Stomach (tissue), 9 donors: ENCODE measurements around the gene AP2A1. TPM values are rescaled to one million over a fixed set of nuclear protein-coding genes. Genes with fewer than 3 reads are reported as not detected.
A peak's percentile ranks its signal among the peaks of the same experiment; 100 is the strongest.
"Not testable (repeated sequence)": the region's sequence is repeated elsewhere in the genome, so short reads cannot be mapped to it uniquely, and the experiment has no call there.

Source experiments
- DNase-seq, 2 donors: peaks; one replicate each; pipeline versions ENCODE4 v3.0.0 to v3.0.0-alpha.2; 2013 to 2019
- H3K27ac ChIP-seq, 5 donors: fragments of 200-600 bp in 4 of 5; sonication (generic) in 4 of 5; one replicate each; pipeline ENCODE4 v1.5.1; 2013 to 2019; ENCODE audit warnings: mild to moderate bottlenecking in 1 of 5, moderate library complexity in 1 of 5
- H3K27me3 ChIP-seq, 3 donors: fragments of 200-600 bp; sonication (generic); one replicate each; pipeline ENCODE4 v1.5.1; 2017 to 2019; ENCODE audit warnings: mixed run types in 1 of 3
- H3K36me3 ChIP-seq, 4 donors: fragments of 200-600 bp; sonication (generic); 1 replicate in 3 of 4; 2 replicates in 1 of 4; pipeline ENCODE4 v1.5.1; 2016 to 2019
- H3K4me1 ChIP-seq, 4 donors: fragments of 200-600 bp; sonication (generic); one replicate each; pipeline ENCODE4 v1.5.1; 2016 to 2019
- H3K4me3 ChIP-seq, 4 donors: fragments of 200-600 bp; sonication (generic) in 3 of 4; one replicate each; pipeline ENCODE4 v1.5.1; 2016 to 2019; ENCODE audit warnings: mild to moderate bottlenecking in 1 of 4
- H3K9me3 ChIP-seq, 4 donors: fragments of 200-600 bp; sonication (generic); one replicate each; pipeline ENCODE4 v1.5.1; 2016 to 2019
- EP300 ChIP-seq: sonication (generic); formaldehyde crosslinking; IDR thresholded peaks from one replicate; pipeline ENCODE4 v1.6.1; 2017; ENCODE audit warnings: antibody characterized with exemption
- POLR2A ChIP-seq, 4 donors: fragments of 450-650 bp; IDR thresholded peaks; one replicate each; pipeline ENCODE4 v1.6.1; 2016; ENCODE audit warnings: antibody characterized with exemption in 4 of 4, control low read depth in 2 of 4, mild to moderate bottlenecking in 1 of 4, moderate library complexity in 1 of 4
- POLR2AphosphoS5 ChIP-seq, 3 donors: sonication (generic); formaldehyde crosslinking; IDR thresholded peaks; one replicate each; pipeline ENCODE4 v1.6.1; 2016; ENCODE audit warnings: antibody characterized with exemption in 3 of 3
- WGBS, 5 donors: extraction: QIAGEN DNeasy Blood & Tissue Kit in 3 of 5; methylation state at CpG; one replicate each; pipeline versions ENCODE4 v1.1.5 to v1.1.7; 2013 to 2018; 5-methylcytosine and 5-hydroxymethylcytosine counted together
- intact Hi-C: fragments of 100-400 bp; cut with DNase I; formaldehyde crosslinking; loops from one replicate; pipeline ENCODE4 v1.15.1; 2023; ENCODE audit warnings: low total_unique reads
- polyA plus RNA-seq, 3 donors: library from polyadenylated mRNA; stranded (reverse); fragments of 200-250 nt; gene quantifications; one replicate each; pipeline ENCODE4 v1.2.3, GENCODE V29; 2013
- total RNA-seq, 5 donors: library from RNA; depleted of rRNA; stranded (reverse); fragments of >200 nt; gene quantifications; one replicate each; pipeline versions ENCODE4 v1.1.0 to v1.2.3, GENCODE V29; 2014 to 2016
- TF ChIP-seq, protein P1 (sequence below), 7 experiments: fragments of 450-650 bp in 4 of 7; fragments of 200-600 bp in 3 of 7; sonication (generic) in 3 of 7; IDR thresholded peaks; one replicate each; pipeline ENCODE4 v1.5.1; 2016 to 2019; ENCODE audit warnings: antibody characterized with exemption in 7 of 7, control low read depth in 2 of 7, mild to moderate bottlenecking in 1 of 7
- donor health status: healthy with polysubstance abuse.
- donor health status: Bipolar disorder and iron deficiency.
- donor health status: healthy.

AP2A1 gene
- total and polyA plus RNA-seq, 8 donors: 19.8 to 177 (median 29.2) TPM

DNA sequence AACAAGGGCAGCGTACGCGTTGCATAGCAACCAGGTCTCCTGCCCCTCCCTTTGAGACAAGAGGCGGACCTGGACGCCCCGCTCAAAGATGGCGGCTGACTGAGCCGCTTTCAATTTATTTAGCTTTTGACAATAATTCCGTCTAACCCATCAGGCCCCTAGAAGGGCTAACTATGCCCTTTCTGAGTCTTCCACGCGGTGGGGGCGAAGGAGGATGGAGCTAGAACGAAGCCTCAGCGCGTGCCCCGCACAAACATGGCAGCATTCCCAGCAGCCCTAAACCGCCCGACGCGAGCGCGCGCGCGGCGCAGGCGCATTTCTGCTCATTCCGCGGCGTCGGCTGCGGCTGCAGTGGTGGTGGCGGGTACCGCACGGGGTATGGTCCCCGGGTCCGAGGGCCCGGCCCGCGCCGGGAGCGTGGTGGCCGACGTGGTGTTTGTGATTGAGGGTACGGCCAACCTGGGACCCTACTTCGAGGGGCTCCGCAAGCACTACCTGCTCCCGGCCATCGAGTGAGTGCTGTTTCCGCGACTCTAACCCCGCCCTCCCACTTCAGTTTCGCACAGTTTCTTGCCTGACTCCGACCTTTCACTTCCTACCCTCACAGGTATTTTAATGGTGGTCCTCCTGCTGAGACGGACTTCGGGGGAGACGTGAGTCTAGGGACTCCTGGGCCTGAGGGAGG is 51.3 kb downstream of the AP2A1 start, which contains the start of gene MED25:
MED25 (plus strand) TSS at position 326 of the 685 bp plus-strand sequence; CDS start at position 379, 53 bp downstream.
- peak within 1 kb of the TSS; percentile 69 to 88 (median 78) for H3K4me3 ChIP-seq
- H3K4me1 ChIP-seq: peaks cover 28 to 48% (median 40%) of the 10 kb centered on the region in 4 donors
- H3K36me3 ChIP-seq: peaks cover 2 to 22% (median 18%) of the 10 kb centered on the region in 4 donors
- peak within 1 kb of the TSS; percentile 90 to 97 (median 94) for H3K27ac ChIP-seq
- peak; percentile 86 to 97 for DNase-seq
- peak in 1 of 4 donors; percentile 62 for TF ChIP-seq POLR2A (IDR thresholded peaks at IDR 0.05)
- TF ChIP-seq, protein P1, sequence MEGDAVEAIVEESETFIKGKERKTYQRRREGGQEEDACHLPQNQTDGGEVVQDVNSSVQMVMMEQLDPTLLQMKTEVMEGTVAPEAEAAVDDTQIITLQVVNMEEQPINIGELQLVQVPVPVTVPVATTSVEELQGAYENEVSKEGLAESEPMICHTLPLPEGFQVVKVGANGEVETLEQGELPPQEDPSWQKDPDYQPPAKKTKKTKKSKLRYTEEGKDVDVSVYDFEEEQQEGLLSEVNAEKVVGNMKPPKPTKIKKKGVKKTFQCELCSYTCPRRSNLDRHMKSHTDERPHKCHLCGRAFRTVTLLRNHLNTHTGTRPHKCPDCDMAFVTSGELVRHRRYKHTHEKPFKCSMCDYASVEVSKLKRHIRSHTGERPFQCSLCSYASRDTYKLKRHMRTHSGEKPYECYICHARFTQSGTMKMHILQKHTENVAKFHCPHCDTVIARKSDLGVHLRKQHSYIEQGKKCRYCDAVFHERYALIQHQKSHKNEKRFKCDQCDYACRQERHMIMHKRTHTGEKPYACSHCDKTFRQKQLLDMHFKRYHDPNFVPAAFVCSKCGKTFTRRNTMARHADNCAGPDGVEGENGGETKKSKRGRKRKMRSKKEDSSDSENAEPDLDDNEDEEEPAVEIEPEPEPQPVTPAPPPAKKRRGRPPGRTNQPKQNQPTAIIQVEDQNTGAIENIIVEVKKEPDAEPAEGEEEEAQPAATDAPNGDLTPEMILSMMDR (IDR thresholded peaks at IDR 0.05): peak in 5 of 7 experiments; percentile 11 to 50 (median 32)
- no peak for TF ChIP-seq EP300
- peak; percentile 69 to 92 (median 77) for TF ChIP-seq POLR2AphosphoS5 (IDR thresholded peaks at IDR 0.05)
- 0 to 2% (median 0%) methylated on average over 24 to 57 of the region's 57 CpGs for WGBS, 5 donors
- H3K9me3 ChIP-seq: no peaks in the 10 kb centered on the region
- intact Hi-C loops: no loop called here
- H3K27me3 ChIP-seq: no peaks in the 10 kb centered on the region

DNA sequence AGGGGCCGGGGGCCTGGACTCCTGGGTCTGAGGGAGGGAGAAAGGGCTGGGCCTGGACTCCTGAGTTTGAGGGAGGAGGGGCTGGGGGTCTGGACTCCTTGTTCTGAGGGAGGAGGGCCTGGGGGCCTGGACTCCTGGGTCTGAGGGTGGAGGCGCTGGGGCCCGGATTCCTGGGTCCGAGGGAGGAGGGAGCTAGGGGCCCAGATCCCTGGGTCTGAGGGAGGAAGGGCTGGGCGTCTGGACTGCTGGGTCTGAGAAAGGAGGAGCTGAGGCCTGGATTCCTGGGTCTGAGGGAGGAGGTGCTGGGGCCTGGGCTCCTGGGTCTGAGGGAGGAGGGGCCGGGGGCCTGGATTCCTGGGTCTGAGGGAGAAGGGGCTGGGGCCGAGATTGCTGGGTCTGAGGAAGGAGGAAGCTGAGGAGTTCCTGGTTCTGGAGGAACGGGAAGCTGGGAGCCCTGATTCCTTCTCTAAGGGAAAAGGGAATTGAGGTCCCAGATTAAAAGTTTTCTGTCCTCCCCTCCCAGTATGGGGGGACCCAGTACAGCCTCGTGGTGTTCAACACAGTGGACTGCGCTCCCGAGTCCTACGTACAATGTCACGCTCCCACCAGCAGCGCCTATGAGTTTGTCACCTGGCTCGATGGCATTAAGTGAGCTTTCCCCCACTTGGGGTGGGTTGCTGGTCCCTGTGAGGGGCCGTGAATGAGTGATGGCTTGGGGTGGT is 52.0 kb downstream of the AP2A1 start:
- Histone ChIP-seq H3K27ac (peak overlapping the region; percentile 90 to 97 (median 94)), H3K36me3 (peaks cover 9 to 29% (median 25%) of the 10 kb centered on the region in 4 donors), H3K9me3 (no peaks in the 10 kb centered on the region), H3K4me3 (peak overlapping the region; percentile 69 to 88 (median 78)), H3K27me3 (no peaks in the 10 kb centered on the region), H3K4me1 (peaks cover 28 to 46% (median 40%) of the 10 kb centered on the region in 4 donors)
- TF ChIP-seq, protein P1 (IDR thresholded peaks at IDR 0.05): no peak
- TF ChIP-seq POLR2A (IDR thresholded peaks at IDR 0.05) (no peak), POLR2AphosphoS5 (IDR thresholded peaks at IDR 0.05) (no peak)
- WGBS, 5 donors: 17 to 28% (median 19%) methylated on average over 15 to 16 of the region's 16 CpGs
- intact Hi-C loops: no loop called here
- no peak for DNase-seq

GRCh38 chr19:49819452-49820115 is 52.8 kb downstream of the AP2A1 start:
- Histone ChIP-seq H3K27ac (peak overlapping the region; percentile 20 to 97 (median 92)), H3K36me3 (peaks cover 14 to 35% (median 32%) of the 10 kb centered on the region in 4 donors), H3K4me3 (peak overlapping the region; percentile 69 to 88 (median 78)), H3K4me1 (peaks cover 28 to 45% (median 38%) of the 10 kb centered on the region in 4 donors)
- intact Hi-C loops, H3K9me3 ChIP-seq, H3K27me3 ChIP-seq: not testable (repeated sequence)
- 53 to 72% (median 64%) methylated on average over 7 of the region's 7 CpGs for WGBS, 5 donors
- peak; percentile 36 to 45 for DNase-seq

- no peak for TF ChIP-seq EP300
- TF ChIP-seq POLR2A (IDR thresholded peaks at IDR 0.05): no peak
- TF ChIP-seq, protein P1 (IDR thresholded peaks at IDR 0.05): no peak
- peak in 1 of 3 donors; percentile 22 for TF ChIP-seq POLR2AphosphoS5 (IDR thresholded peaks at IDR 0.05)
- H3K27ac ChIP-seq: peak overlapping the region; percentile 5 to 94 (median 54)
- 38 to 57% (median 55%) methylated on average over 10 of the region's 10 CpGs for WGBS, 5 donors
- peak overlapping the region in 2 of 4 donors; percentile 85 to 88 for H3K4me3 ChIP-seq
- H3K4me1 ChIP-seq: peaks cover 28 to 50% (median 38%) of the 10 kb centered on the region in 4 donors
- DNase-seq: peak; percentile 47 to 65
- H3K9me3 ChIP-seq: no peaks in the 10 kb centered on the region
- intact Hi-C loops: no loop called here
- H3K27me3 ChIP-seq: no peaks in the 10 kb centered on the region
- peaks cover 14 to 37% (median 33%) of the 10 kb centered on the region in 4 donors for H3K36me3 ChIP-seq
Measured at GRCh38 chr19:49820125-49820524, 53.3 kb downstream of the AP2A1 start.
